Thyroid gland (tissue), 4 donors: ENCODE data around the gene PUM2. TPM values are rescaled to one million over a fixed set of nuclear protein-coding genes. Genes with fewer than 3 reads are reported as not detected.

Source experiments
- DNase-seq, 2 donors: peaks; one replicate each; pipeline ENCODE4 v3.0.0-alpha.2; 2019
- H3K27ac ChIP-seq, 3 donors: fragments of 200-600 bp; sonication (generic); 1 replicate in 2 of 3; 2 replicates in 1 of 3; pipeline ENCODE4 v1.5.1; 2016 to 2019; ENCODE audit warnings: mild to moderate bottlenecking in 1 of 3, moderate library complexity in 1 of 3
- H3K27me3 ChIP-seq: fragments of 200-600 bp; sonication (generic); one replicate; pipeline ENCODE4 v1.5.1; 2019
- H3K36me3 ChIP-seq, 2 donors: fragments of 200-600 bp; sonication (generic); one replicate each; pipeline ENCODE4 v1.5.1; 2016 to 2019
- H3K4me1 ChIP-seq, 2 donors: fragments of 200-600 bp; sonication (generic); one replicate each; pipeline ENCODE4 v1.5.1; 2017 to 2019
- H3K4me3 ChIP-seq, 3 donors: fragments of 200-600 bp; sonication (generic); replicated peaks in 1 of 3; 1 replicate in 2 of 3; 2 replicates in 1 of 3; pipeline ENCODE4 v1.5.1; 2016; ENCODE audit warnings: mild to moderate bottlenecking in 1 of 3
- H3K9me3 ChIP-seq: fragments of 200-600 bp; sonication (generic); one replicate; pipeline ENCODE4 v1.5.1; 2017
- POLR2A ChIP-seq, 2 donors: fragments of 450-650 bp; IDR thresholded peaks; one replicate each; pipeline ENCODE4 v1.6.1; 2017; ENCODE audit warnings: antibody characterized with exemption in 2 of 2, mild to moderate bottlenecking in 2 of 2, moderate library complexity in 1 of 2
- WGBS, 2 donors: methylation state at CpG; one replicate each; pipeline ENCODE4 v1.1.5; 2017; 5-methylcytosine and 5-hydroxymethylcytosine counted together
- intact Hi-C: fragments of 100-400 bp; cut with DNase I; formaldehyde crosslinking; loops from one replicate; pipeline ENCODE4 v1.15.1; 2023
- total RNA-seq, 4 donors: library from RNA; depleted of rRNA; stranded (reverse); fragments of >200 nt; gene quantifications; one replicate each; pipeline ENCODE4 v1.2.3, GENCODE V29; 2016
- TF ChIP-seq, protein P1 (sequence below), 6 experiments: fragments of 200-600 bp in 3 of 6; fragments of 450-650 bp in 3 of 6; sonication (generic) in 3 of 6; IDR thresholded peaks; one replicate each; pipeline ENCODE4 v1.5.1; 2016 to 2019; ENCODE audit warnings: antibody characterized with exemption in 6 of 6, mild to moderate bottlenecking in 2 of 6, inconsistent platforms in 1 of 6, moderate library complexity in 1 of 6

PUM2 gene
- total RNA-seq, 4 donors from 2014 or later, result 87.5 to 102 (median 91.8) TPM

DNA sequence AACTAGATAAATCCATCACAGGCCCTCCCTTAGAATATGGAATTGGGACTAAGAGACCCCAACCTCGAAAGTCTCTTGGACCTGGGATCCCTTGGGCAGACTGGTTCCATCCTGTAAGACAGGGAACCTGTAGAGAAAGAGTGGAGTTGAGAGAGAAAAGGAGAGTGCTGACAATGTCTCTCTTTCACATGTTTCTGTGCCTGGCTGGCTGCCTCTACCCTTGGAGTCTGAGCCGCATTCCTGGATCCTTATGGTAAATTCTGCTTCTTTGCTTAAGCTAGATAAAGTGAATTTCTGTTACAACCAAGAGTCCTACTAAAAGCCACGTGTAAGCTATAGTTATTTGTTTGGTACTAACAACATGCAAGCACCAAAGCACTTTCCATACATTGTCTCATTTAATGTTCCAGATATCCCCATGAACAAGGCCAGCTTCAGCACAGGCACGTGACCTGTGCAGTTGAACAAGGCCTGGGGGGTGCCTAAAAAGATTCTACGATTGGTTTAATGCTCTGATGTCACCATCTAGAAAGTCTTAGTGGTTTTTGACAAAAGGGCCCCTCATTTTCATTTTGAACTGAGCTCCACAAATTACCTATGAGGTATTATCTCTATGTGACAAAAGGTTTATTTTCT lies 2.1 kb upstream of the PUM2 start:
- intact Hi-C loops, result no loop called here
- Histone ChIP-seq H3K36me3 (no peaks in the 10 kb centered on the region), H3K4me1 (peaks cover 26 to 27% of the 10 kb centered on the region in 2 donors), H3K27me3 (no peaks in the 10 kb centered on the region), H3K27ac (no peak overlapping the region), H3K9me3 (no peaks in the 10 kb centered on the region), H3K4me3 (no peak overlapping the region)
- 80 to 88% methylated on average over 5 of the region's 5 CpGs for WGBS, 2 donors
- no peak for TF ChIP-seq POLR2A (IDR thresholded peaks at IDR 0.05)
- TF ChIP-seq, protein P1, sequence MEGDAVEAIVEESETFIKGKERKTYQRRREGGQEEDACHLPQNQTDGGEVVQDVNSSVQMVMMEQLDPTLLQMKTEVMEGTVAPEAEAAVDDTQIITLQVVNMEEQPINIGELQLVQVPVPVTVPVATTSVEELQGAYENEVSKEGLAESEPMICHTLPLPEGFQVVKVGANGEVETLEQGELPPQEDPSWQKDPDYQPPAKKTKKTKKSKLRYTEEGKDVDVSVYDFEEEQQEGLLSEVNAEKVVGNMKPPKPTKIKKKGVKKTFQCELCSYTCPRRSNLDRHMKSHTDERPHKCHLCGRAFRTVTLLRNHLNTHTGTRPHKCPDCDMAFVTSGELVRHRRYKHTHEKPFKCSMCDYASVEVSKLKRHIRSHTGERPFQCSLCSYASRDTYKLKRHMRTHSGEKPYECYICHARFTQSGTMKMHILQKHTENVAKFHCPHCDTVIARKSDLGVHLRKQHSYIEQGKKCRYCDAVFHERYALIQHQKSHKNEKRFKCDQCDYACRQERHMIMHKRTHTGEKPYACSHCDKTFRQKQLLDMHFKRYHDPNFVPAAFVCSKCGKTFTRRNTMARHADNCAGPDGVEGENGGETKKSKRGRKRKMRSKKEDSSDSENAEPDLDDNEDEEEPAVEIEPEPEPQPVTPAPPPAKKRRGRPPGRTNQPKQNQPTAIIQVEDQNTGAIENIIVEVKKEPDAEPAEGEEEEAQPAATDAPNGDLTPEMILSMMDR (IDR thresholded peaks at IDR 0.05), result no peak
- no peak for DNase-seq

DNA sequence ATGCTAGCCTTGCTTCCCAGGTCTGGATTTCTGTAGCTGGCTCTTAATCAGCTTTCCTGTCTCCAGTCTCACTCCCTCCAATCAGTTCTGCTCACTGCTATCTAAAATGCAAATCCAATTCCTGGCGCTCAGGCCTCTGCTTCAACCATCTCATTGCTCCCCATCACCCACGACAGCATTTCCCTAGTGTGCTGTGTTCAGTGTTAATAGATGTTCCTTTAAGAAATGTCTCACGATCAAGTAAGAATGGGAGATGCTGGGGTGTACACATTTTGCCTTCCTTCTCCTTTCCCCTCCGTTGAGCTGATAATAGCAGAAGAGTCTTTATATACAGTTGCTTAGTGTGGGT lies 1.6 kb upstream of the PUM2 start:
- no peaks in the 10 kb centered on the region for H3K36me3 ChIP-seq
- no peaks in the 10 kb centered on the region for H3K9me3 ChIP-seq
- no peak overlapping the region for H3K4me3 ChIP-seq
- WGBS, 2 donors, result 64 to 74% methylated on average over 4 of the region's 4 CpGs
- intact Hi-C loops, result no loop called here
- H3K27ac ChIP-seq, result peak overlapping the region in 2 of 3 donors; percentile 97 to 98
- no peaks in the 10 kb centered on the region for H3K27me3 ChIP-seq
- TF ChIP-seq POLR2A (IDR thresholded peaks at IDR 0.05), result no peak
- TF ChIP-seq, protein P1 (IDR thresholded peaks at IDR 0.05), result no peak
- peaks cover 30 to 32% of the 10 kb centered on the region in 2 donors for H3K4me1 ChIP-seq
- no peak for DNase-seq

DNA sequence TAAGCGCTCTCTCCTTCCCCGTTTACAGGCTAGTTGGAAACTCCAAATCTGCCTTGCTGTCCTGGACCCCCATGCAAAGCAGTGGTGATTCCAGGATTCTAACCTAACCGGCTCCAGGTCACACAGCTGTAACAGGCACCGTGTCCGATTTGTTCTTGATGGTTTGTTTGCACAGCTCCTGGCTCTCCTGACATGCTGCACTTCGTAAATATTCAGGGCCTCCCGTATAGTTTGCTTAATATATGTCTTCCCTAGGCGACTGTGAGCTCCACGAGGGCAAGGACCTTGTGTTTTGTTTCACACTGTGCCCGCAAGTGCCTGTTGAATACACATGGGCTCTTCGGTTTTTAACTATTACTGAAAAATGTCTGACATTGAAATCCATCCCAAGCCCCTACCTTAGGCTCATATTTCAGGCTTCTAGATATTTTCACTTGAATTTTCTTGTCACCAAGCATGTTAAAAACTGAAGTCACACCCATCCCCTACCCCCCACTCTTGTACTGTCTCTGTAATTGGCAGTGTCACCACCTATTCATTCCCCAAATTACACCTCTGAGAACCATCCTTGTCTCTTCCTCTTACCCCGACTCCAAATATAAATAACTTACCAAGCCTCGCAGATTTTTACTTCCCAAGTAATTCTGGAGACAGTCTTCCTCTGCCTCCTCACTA lies 1.0 kb upstream of the PUM2 start:
- Histone ChIP-seq H3K4me1 (peaks cover 36 to 37% of the 10 kb centered on the region in 2 donors), H3K9me3 (no peaks in the 10 kb centered on the region), H3K4me3 (peak overlapping the region in 2 of 3 donors; percentile 60 to 93), H3K27ac (peak overlapping the region; percentile 92 to 98 (median 97)), H3K27me3 (no peaks in the 10 kb centered on the region), H3K36me3 (no peaks in the 10 kb centered on the region)
- intact Hi-C loops, result no loop called here
- WGBS, 2 donors, result 22% methylated on average over 13 of the region's 13 CpGs
- TF ChIP-seq, protein P1 (IDR thresholded peaks at IDR 0.05), result no peak
- TF ChIP-seq POLR2A (IDR thresholded peaks at IDR 0.05), result no peak
- peak; percentile 33 to 44 for DNase-seq

DNA sequence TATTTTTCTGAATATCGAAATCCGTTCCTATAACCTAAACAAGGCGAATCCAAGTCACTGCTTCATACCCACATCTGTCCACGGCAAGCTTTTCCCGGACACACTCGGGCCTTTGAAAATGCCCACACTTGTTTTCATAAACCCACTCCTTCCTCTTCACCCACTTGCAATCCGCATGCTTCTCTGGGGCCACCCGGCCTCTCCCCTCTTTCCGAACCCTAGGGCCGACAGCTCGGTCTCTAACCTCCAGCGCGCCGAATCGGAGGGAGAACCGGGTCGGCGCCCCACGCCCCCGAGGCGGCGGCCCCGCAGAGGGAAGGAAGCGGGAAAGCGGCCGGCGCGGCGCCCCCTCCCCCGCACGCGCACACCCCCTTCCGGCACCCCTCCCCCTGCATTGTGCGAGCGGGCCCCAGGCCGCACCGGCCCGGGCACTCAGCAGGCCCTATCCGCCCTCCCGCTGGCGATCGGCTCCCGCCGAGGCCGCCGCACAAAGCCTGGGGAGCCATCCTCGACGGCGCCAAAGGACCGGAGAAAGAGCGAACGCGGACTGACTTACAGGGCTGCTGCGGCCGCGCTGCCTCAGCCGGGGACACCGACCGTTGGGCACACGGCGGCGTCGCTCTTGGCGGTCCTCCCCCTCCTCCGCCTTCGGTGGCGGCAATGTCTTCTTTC lies 467 bp downstream of the PUM2 start:
- Histone ChIP-seq H3K27ac (peak overlapping the region; percentile 91 to 98 (median 97)), H3K27me3 (no peaks in the 10 kb centered on the region), H3K9me3 (no peaks in the 10 kb centered on the region), H3K4me3 (peak overlapping the region; percentile 90 to 93 (median 91)), H3K4me1 (peaks cover 40 to 52% of the 10 kb centered on the region in 2 donors), H3K36me3 (no peaks in the 10 kb centered on the region)
- intact Hi-C loops, result no loop called here
- DNase-seq, result peak; percentile 55 to 56
- TF ChIP-seq, protein P1 (IDR thresholded peaks at IDR 0.05), result no peak
- no peak for TF ChIP-seq POLR2A (IDR thresholded peaks at IDR 0.05)
- 0% methylated on average over 29 to 39 of the region's 67 CpGs for WGBS, 2 donors

DNA sequence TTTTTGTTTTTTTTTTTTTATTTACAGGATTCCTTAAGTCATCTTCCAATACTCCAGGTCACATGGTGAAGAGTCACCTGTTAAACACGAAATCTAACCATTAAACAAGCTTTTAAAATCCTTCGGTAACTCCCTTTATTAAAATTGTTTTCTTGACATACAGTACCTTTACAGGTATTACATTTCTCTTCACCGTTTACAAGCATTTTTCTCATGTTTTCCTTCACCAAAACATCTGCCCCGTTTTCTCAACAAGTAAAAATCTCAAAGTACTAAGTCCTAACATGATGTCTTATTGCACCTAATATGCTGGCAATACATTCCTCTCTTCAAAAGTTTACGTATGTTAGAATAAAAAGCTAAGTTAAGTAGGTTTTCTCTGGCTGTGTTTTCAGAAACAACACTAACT lies 1.1 kb downstream of the PUM2 start:
- TF ChIP-seq, protein P1 (IDR thresholded peaks at IDR 0.05), result no peak
- intact Hi-C loops, result no loop called here
- peaks cover 40 to 55% of the 10 kb centered on the region in 2 donors for H3K4me1 ChIP-seq

More for the DNA sequence above, 1.1 kb downstream of the PUM2 start:
- peak overlapping the region; percentile 90 to 93 (median 91) for H3K4me3 ChIP-seq
- H3K27ac ChIP-seq, result peak overlapping the region; percentile 91 to 98 (median 97)
- no peak for DNase-seq
- no peaks in the 10 kb centered on the region for H3K27me3 ChIP-seq
- no peaks in the 10 kb centered on the region for H3K36me3 ChIP-seq
- no peaks in the 10 kb centered on the region for H3K9me3 ChIP-seq
- WGBS, 2 donors, result 0 to 3% methylated on average over 5 of the region's 5 CpGs
